Kidney (tissue), 14 donors: ENCODE data around the gene PTPRG. TPM values are rescaled to one million over a fixed set of nuclear protein-coding genes. Genes with fewer than 3 reads are reported as not detected.
"Not testable (repeated sequence)": the region's sequence is repeated elsewhere in the genome, so short reads cannot be mapped to it uniquely, and the experiment has no call there.

Experiments
- DNase-seq, 5 donors: peaks; one replicate each; pipeline ENCODE4 v3.0.0-alpha.2; 2013 to 2020
- FAIRE-seq: peaks from 2 replicates; lab custom pipeline; 2012; peaks lifted over from hg19 to GRCh38; lab: Jason Lieb, UNC
- H3K27ac ChIP-seq, 2 donors: one replicate each; pipeline ENCODE4 v1.7.0; 2013; ENCODE audit warnings: low read depth in 2 of 2, low read length in 2 of 2, inconsistent platforms in 1 of 2
- H3K27me3 ChIP-seq: one replicate; pipeline ENCODE4 v1.7.1; 2013; ENCODE audit warnings: low read length, inconsistent platforms; ENCODE audit not compliant: control insufficient read depth, insufficient read depth
- H3K36me3 ChIP-seq, 3 donors: one replicate each; pipeline versions ENCODE4 v1.7.0 to v1.7.1; 2013; ENCODE audit warnings: low read length in 3 of 3, control low read depth in 1 of 3, inconsistent platforms in 1 of 3; ENCODE audit not compliant: insufficient read depth in 3 of 3, control insufficient read depth in 2 of 3
- H3K4me1 ChIP-seq, 3 donors: one replicate each; pipeline versions ENCODE4 v1.7.0 to v1.7.1; 2013; ENCODE audit warnings: low read length in 3 of 3, inconsistent platforms in 1 of 3, low read depth in 1 of 3; ENCODE audit not compliant: control insufficient read depth in 2 of 3, insufficient read depth in 2 of 3
- H3K4me3 ChIP-seq, 3 donors: one replicate each; pipeline versions ENCODE4 v1.7.0 to v1.8.1; 2013; ENCODE audit warnings: low read length in 3 of 3, control low read depth in 1 of 3, inconsistent platforms in 1 of 3
- H3K9ac ChIP-seq, 3 donors: one replicate each; pipeline versions ENCODE4 v1.7.0 to v1.7.1; 2013; ENCODE audit warnings: low read length in 3 of 3, control low read depth in 1 of 3, inconsistent platforms in 1 of 3
- H3K9me3 ChIP-seq, 3 donors: one replicate each; pipeline versions ENCODE4 v1.7.0 to v1.7.1; 2013; ENCODE audit warnings: low read length in 3 of 3, control low read depth in 1 of 3, inconsistent platforms in 1 of 3; ENCODE audit not compliant: control insufficient read depth in 2 of 3, insufficient read depth in 1 of 3
- CTCF ChIP-seq: IDR thresholded peaks from 3 replicates; pipeline ENCODE4 v1.5.1; 2012; ENCODE audit warnings: mild to moderate bottlenecking, moderate library complexity, borderline replicate concordance; ENCODE audit not compliant: insufficient read depth; ENCODE audit errors: extremely low read depth
- intact Hi-C: fragments of 100-400 bp; cut with DNase I; formaldehyde crosslinking; loops from one replicate; pipeline ENCODE4 v1.11.1; 2022
- polyA plus RNA-seq: library from polyadenylated mRNA; stranded (reverse); fragments of 350-450 nt; fragmentation: Illumina TruSeq; extraction: RNeasy Lipid Tissue Mini Kit (QIAGEN cat#74804); gene quantifications from one replicate; pipeline ENCODE4 v1.2.3, GENCODE V29; 2014; ENCODE audit warnings: low read depth, low replicate concordance; ENCODE audit not compliant: insufficient read depth
- total RNA-seq: library from RNA; stranded (reverse); fragmentation: NEBNext Ultra II Directional; extraction: Animal tissue kit (Norgen Biotek cat#: 25700); gene quantifications from one replicate; pipeline ENCODE4 v1.2.1, GENCODE V29; 2021
- donor health status: control.
- donor health status: control.
- donor health status: control.
- donor health status: control.
- donor health status: control.
- donor health status: DM: yes; HTN: yes; CAD: no.
- donor health status: Normal renal cell carcinoma (clear cell type).

PTPRG gene
- total and polyA plus RNA-seq, 2 donors from 2014 or later, result 9.2 to 154 TPM

- Histone ChIP-seq H3K27me3 (no peaks in the 10 kb centered on the region), H3K9ac (no peak overlapping the region), H3K36me3 (no peaks in the 10 kb centered on the region), H3K4me1 (peaks cover 0 to 8% (median 2%) of the 10 kb centered on the region in 3 donors), H3K9me3 (no peaks in the 10 kb centered on the region), H3K4me3 (no peak overlapping the region), H3K27ac (no peak overlapping the region)
- DNase-seq, result no peak
- FAIRE-seq, result no peak
- no peak for TF ChIP-seq CTCF
- intact Hi-C loops, result no loop called here
Observed at GRCh38 chr3:62032738-62033137, 471.4 kb downstream of the PTPRG start.

DNA sequence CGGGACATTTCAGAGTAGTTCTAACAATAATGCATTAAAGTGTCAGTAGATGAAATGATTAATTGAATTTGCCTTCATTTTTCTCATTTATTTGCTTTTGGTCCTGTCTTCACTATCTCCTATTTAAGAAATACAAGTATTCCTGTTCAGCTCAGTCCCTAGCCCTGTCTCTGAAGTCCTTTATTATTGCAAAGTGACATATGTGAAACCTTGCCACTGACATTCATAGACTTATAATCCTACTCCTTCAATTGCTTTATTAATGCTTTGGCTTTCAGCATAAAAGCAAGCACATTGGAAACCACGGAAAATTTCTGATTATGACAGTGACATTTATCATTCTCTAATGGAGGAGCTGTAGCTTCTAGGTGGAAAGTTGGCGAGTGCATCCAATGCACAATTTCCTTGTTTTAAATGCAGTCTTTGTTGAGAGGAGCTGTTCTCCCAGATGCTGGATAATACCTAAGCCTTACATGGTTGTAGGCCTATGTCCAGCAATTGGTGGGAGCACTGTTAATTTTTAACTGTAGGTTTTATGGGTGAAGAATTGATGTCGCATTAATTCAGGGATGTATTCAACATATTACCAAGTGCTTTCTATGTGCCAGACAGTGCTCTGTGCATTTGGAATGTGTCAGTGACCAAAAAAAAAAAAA, 474.2 kb downstream of the PTPRG start:
- TF ChIP-seq CTCF, result no peak
- DNase-seq, result peak in 1 of 5 donors; percentile 15
- Histone ChIP-seq H3K27ac (no peak overlapping the region), H3K4me3 (no peak overlapping the region), H3K36me3 (no peaks in the 10 kb centered on the region), H3K9me3 (no peaks in the 10 kb centered on the region), H3K4me1 (peaks cover 0 to 8% (median 2%) of the 10 kb centered on the region in 3 donors), H3K27me3 (no peaks in the 10 kb centered on the region), H3K9ac (no peak overlapping the region)
- FAIRE-seq, result no peak
- intact Hi-C loops, result no loop called here

DNA sequence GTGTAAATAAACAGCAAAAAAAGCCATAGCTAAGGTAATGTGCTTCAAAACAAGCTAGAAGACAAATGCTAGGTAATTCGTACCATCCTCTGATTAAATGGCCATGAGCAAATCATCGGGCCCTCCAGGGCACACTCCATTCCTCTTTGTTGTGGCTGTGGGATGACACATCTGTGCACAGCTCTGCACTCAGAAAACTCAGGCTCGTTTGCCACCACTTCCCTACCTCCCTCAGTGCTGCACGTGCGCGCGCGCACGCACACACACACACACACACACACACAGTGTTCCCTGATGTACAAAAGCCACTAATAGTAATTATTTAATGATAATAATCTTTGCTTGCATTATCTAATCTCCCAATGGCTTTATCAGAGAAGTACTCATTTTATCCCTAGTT, 475.4 kb downstream of the PTPRG start:
- no peak for DNase-seq
- TF ChIP-seq CTCF, result no peak
- H3K4me3 ChIP-seq, result no peak overlapping the region
- H3K27me3 ChIP-seq, result no peaks in the 10 kb centered on the region
- H3K27ac ChIP-seq, result no peak overlapping the region
- H3K36me3 ChIP-seq, result no peaks in the 10 kb centered on the region
- H3K9ac ChIP-seq, result no peak overlapping the region
- no peak for FAIRE-seq
- no peaks in the 10 kb centered on the region for H3K9me3 ChIP-seq
- intact Hi-C loops, result no loop called here
- H3K4me1 ChIP-seq, result peaks cover 0 to 8% (median 2%) of the 10 kb centered on the region in 3 donors

DNA sequence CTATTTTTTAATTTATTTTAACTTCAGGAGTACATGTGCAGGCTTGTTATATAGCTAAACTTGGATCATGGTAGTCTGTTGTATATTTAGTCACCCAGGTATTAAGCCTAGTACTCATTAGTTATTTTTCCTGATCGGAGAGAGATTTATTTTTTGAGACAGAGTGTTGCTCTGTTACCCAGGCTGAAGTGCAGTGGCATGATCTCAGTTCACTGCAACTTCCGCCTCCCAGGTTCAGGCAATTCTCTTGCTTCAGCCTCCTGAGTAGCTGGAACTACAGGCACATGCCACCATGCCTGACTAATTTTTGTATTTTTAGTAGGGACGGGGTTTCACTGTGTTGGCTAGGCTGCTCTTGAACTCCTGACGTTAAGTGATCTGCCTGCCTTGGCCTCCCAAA, 477.4 kb downstream of the PTPRG start:
- FAIRE-seq, H3K36me3 ChIP-seq, H3K4me3 ChIP-seq, DNase-seq, H3K27me3 ChIP-seq, H3K9ac ChIP-seq, intact Hi-C loops, H3K27ac ChIP-seq, H3K9me3 ChIP-seq: not testable (repeated sequence)
- peaks cover 0 to 13% (median 2%) of the 10 kb centered on the region in 3 donors for H3K4me1 ChIP-seq
